HG02763 (cell line): Measurements from ENCODE around the gene TDRD3.

Experiments used
- ATAC-seq: cut with Tn5 transposase; IDR thresholded peaks from one replicate; pipeline ENCODE4 v1.9.1; 2021; ENCODE audit warnings: mild to moderate bottlenecking, moderate library complexity; ENCODE audit not compliant: unreplicated experiment

Gene TDRD3

GRCh38 chr13:60448907-60449510 lies 52.0 kb downstream of the TDRD3 start:
- ATAC-seq: peak; percentile 70

- no peak for ATAC-seq
Observed at GRCh38 chr13:60453490-60453889, 56.5 kb downstream of the TDRD3 start.

- ATAC-seq: no peak
Observed at GRCh38 chr13:60454425-60454824, 57.4 kb downstream of the TDRD3 start.

- ATAC-seq: no peak
Observed at GRCh38 chr13:60463787-60464186, 66.8 kb downstream of the TDRD3 start.

GRCh38 chr13:60467098-60467497 lies 70.1 kb downstream of the TDRD3 start:
- ATAC-seq: no peak

- ATAC-seq: no peak
Observed at GRCh38 chr13:60479273-60479672, 82.3 kb downstream of the TDRD3 start.

- no peak for ATAC-seq
Observed at GRCh38 chr13:60482012-60482411, 85.0 kb downstream of the TDRD3 start.

- no peak for ATAC-seq
Observed at GRCh38 chr13:60484865-60485264, 87.8 kb downstream of the TDRD3 start.

- no peak for ATAC-seq
Observed at GRCh38 chr13:60491531-60491930, 94.5 kb downstream of the TDRD3 start.

GRCh38 chr13:60492187-60492586 lies 95.2 kb downstream of the TDRD3 start:
- no peak for ATAC-seq

- no peak for ATAC-seq
Observed at GRCh38 chr13:60494296-60494695, 97.3 kb downstream of the TDRD3 start.

- no peak for ATAC-seq
Observed at GRCh38 chr13:60501236-60501635, 104.2 kb downstream of the TDRD3 start.

- no peak for ATAC-seq
Observed at GRCh38 chr13:60509601-60510386, 112.8 kb downstream of the TDRD3 start.

GRCh38 chr13:60511637-60512036 lies 114.6 kb downstream of the TDRD3 start:
- no peak for ATAC-seq

GRCh38 chr13:60514891-60515290 lies 117.9 kb downstream of the TDRD3 start:
- ATAC-seq: no peak

- no peak for ATAC-seq
Observed at GRCh38 chr13:60519496-60519895, 122.5 kb downstream of the TDRD3 start.

GRCh38 chr13:60520902-60521569 lies 124.0 kb downstream of the TDRD3 start:
- ATAC-seq: no peak

GRCh38 chr13:60538566-60538965 lies 141.5 kb downstream of the TDRD3 start:
- ATAC-seq: no peak

- no peak for ATAC-seq
Observed at GRCh38 chr13:60540276-60540675, 143.3 kb downstream of the TDRD3 start.

- no peak for ATAC-seq
Observed at GRCh38 chr13:60562096-60562780, 165.2 kb downstream of the TDRD3 start.

GRCh38 chr13:60571571-60571970 lies 174.6 kb downstream of the TDRD3 start:
- ATAC-seq: no peak
